ENCODE measurements around the gene PCCA.
"Not testable (repeated sequence)": the region's sequence is repeated elsewhere in the genome, so short reads cannot be mapped to it uniquely, and the experiment has no call there.

PCCA gene

GRCh38 chr13:100298116-100298681, 209.3 kb downstream of the PCCA start:
- no peak overlapping the region for H3K4me3 ChIP-seq (ENCODE audit: low read length)
- TF ChIP-seq ZNF274 (IDR thresholded peaks at IDR 0.05; ENCODE audit: low read depth, low read length), result no peak

- no peak overlapping the region for H3K4me3 ChIP-seq (ENCODE audit: low read length)
- TF ChIP-seq ZNF274 (IDR thresholded peaks at IDR 0.05; ENCODE audit: low read depth, low read length), result no peak
Measured at GRCh38 chr13:100298691-100299090, 209.8 kb downstream of the PCCA start.

- TF ChIP-seq ZNF274 (IDR thresholded peaks at IDR 0.05; ENCODE audit: low read depth, low read length), result no peak
- no peak overlapping the region for H3K4me3 ChIP-seq (ENCODE audit: low read length)
Measured at GRCh38 chr13:100300243-100300642, 211.3 kb downstream of the PCCA start.

GRCh38 chr13:100300708-100301107, 211.8 kb downstream of the PCCA start:
- no peak for TF ChIP-seq ZNF274 (IDR thresholded peaks at IDR 0.05; ENCODE audit: low read depth, low read length)
- H3K4me3 ChIP-seq (ENCODE audit: low read length), result no peak overlapping the region

- no peak overlapping the region for H3K4me3 ChIP-seq (ENCODE audit: low read length)
- TF ChIP-seq ZNF274 (IDR thresholded peaks at IDR 0.05; ENCODE audit: low read depth, low read length), result no peak
Measured at GRCh38 chr13:100301418-100301817, 212.5 kb downstream of the PCCA start.

- H3K4me3 ChIP-seq (ENCODE audit: low read length), result no peak overlapping the region
Measured at GRCh38 chr13:100302391-100302790, 213.5 kb downstream of the PCCA start.

GRCh38 chr13:100304229-100304628, 215.3 kb downstream of the PCCA start:
- no peak for TF ChIP-seq ZNF274 (IDR thresholded peaks at IDR 0.05; ENCODE audit: low read depth, low read length)
- no peak overlapping the region for H3K4me3 ChIP-seq (ENCODE audit: low read length)

More at GRCh38 chr13:100302391-100302790, 213.5 kb downstream of the PCCA start:
- TF ChIP-seq ZNF274 (IDR thresholded peaks at IDR 0.05; ENCODE audit: low read depth, low read length), result no peak

- no peak for TF ChIP-seq ZNF274 (IDR thresholded peaks at IDR 0.05; ENCODE audit: low read depth, low read length)
- H3K4me3 ChIP-seq (ENCODE audit: low read length), result no peak overlapping the region
Measured at GRCh38 chr13:100305398-100305797, 216.5 kb downstream of the PCCA start.

GRCh38 chr13:100306030-100306429, 217.1 kb downstream of the PCCA start:
- peak overlapping the region; percentile 12; the same call in 1 of the 2 replicates for H3K4me3 ChIP-seq (ENCODE audit: low read length)
- TF ChIP-seq ZNF274 (IDR thresholded peaks at IDR 0.05; ENCODE audit: low read depth, low read length), result no peak

- no peak for TF ChIP-seq ZNF274 (IDR thresholded peaks at IDR 0.05; ENCODE audit: low read depth, low read length)
- no peak overlapping the region for H3K4me3 ChIP-seq (ENCODE audit: low read length)
Measured at GRCh38 chr13:100306434-100306999, 217.6 kb downstream of the PCCA start.

GRCh38 chr13:100314132-100314910, 225.4 kb downstream of the PCCA start:
- no peak overlapping the region for H3K4me3 ChIP-seq (ENCODE audit: low read length)
- TF ChIP-seq ZNF274 (IDR thresholded peaks at IDR 0.05; ENCODE audit: low read depth, low read length), result no peak

- H3K4me3 ChIP-seq (ENCODE audit: low read length), result no peak overlapping the region
- TF ChIP-seq ZNF274 (IDR thresholded peaks at IDR 0.05; ENCODE audit: low read depth, low read length), result no peak
Measured at GRCh38 chr13:100315522-100315921, 226.6 kb downstream of the PCCA start.

- H3K4me3 ChIP-seq (ENCODE audit: low read length), result not testable (repeated sequence)
Measured at GRCh38 chr13:100318473-100318872, 229.6 kb downstream of the PCCA start.

- TF ChIP-seq ZNF274 (IDR thresholded peaks at IDR 0.05; ENCODE audit: low read depth, low read length), result no peak
Measured at GRCh38 chr13:100323937-100324336, 235.0 kb downstream of the PCCA start.

GRCh38 chr13:100330662-100331061, 241.8 kb downstream of the PCCA start:
- TF ChIP-seq ZNF274 (IDR thresholded peaks at IDR 0.05; ENCODE audit: low read depth, low read length), result no peak
- H3K4me3 ChIP-seq (ENCODE audit: low read length), result no peak overlapping the region

More at GRCh38 chr13:100323937-100324336, 235.0 kb downstream of the PCCA start:
- no peak overlapping the region for H3K4me3 ChIP-seq (ENCODE audit: low read length)

Data from GM08714 (cell line).